ENCODE measurements around the gene COG5. TPM values are rescaled to one million over a fixed set of nuclear protein-coding genes. Genes with fewer than 3 reads are reported as not detected.

The COG5 gene
- total and polyA plus RNA-seq, 9 of the 15 experiments (the other 6 are each of a cell fraction or from before 2014, with no cell fraction given): 15.3 to 75.1 (median 56.4) TPM

GRCh38 chr7:107318523-107319160, 245.1 kb downstream of the COG5 start (continued):
- TF ChIP-seq, protein P1, sequence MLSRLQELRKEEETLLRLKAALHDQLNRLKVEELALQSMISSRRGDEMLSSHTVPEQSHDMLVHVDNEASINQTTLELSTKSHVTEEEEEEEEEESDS (CRISPR knock-in tag; IDR thresholded peaks at IDR 0.05): peak; percentile 64; the same call in 1 of the 2 replicates
- TF ChIP-seq ZC3H8 (IDR thresholded peaks at IDR 0.05) (no peak), HLTF (IDR thresholded peaks at IDR 0.05) (peak; percentile 64; the same call in 1 of the 2 replicates), MCM3 (IDR thresholded peaks at IDR 0.05) (no peak), ARHGAP35 (IDR thresholded peaks at IDR 0.05; ENCODE audit: partially characterized antibody) (no peak), FIP1L1 (IDR thresholded peaks at IDR 0.05; ENCODE audit: low read depth, low read length, poor library complexity, severe bottlenecking) (no peak), CEBPG (CRISPR knock-in tag; IDR thresholded peaks at IDR 0.05) (no peak), CEBPG (tag; conservative IDR thresholded peaks at IDR 0.05 in 1 of 2, IDR thresholded peaks at IDR 0.05 in 1 of 2) (no peak), GTF2A2 (tag; IDR thresholded peaks at IDR 0.05) (peak; percentile 92), PTRF (tag; IDR thresholded peaks at IDR 0.05) (peak; percentile 95), USF1 (CRISPR knock-in tag; IDR thresholded peaks at IDR 0.05) (no peak), EHMT2 (IDR thresholded peaks at IDR 0.05) (no peak; the same call in 1 of the 2 replicates), ZNF277 (CRISPR knock-in tag; IDR thresholded peaks at IDR 0.05; ENCODE audit: borderline replicate concordance) (no peak), RAD51 (IDR thresholded peaks at IDR 0.05; ENCODE audit: borderline replicate concordance, low read depth) (peak; percentile 40; the same call in 1 of the 2 replicates), RBBP5 (IDR thresholded peaks at IDR 0.05; ENCODE audit: borderline replicate concordance, insufficient read depth, low read length, poor library complexity, severe bottlenecking) (no peak), RNF2 (IDR thresholded peaks at IDR 0.05) (peak; percentile 33; the same call in 1 of the 2 replicates), JUN (IDR thresholded peaks at IDR 0.05; ENCODE audit: borderline replicate concordance, low read depth, low read length) (peak; percentile 95), JUN (CRISPR knock-in tag; IDR thresholded peaks at IDR 0.05; ENCODE audit: borderline replicate concordance) (no peak), RBM14 (IDR thresholded peaks at IDR 0.05; ENCODE audit: borderline replicate concordance, insufficient read depth, low read depth, low read length) (no peak), ZNF280B (CRISPR knock-in tag; IDR thresholded peaks at IDR 0.05) (no peak), STAT5A (IDR thresholded peaks at IDR 0.05; ENCODE audit: borderline replicate concordance, low read length) (peak; percentile 60)
- TF ChIP-seq, protein P2, sequence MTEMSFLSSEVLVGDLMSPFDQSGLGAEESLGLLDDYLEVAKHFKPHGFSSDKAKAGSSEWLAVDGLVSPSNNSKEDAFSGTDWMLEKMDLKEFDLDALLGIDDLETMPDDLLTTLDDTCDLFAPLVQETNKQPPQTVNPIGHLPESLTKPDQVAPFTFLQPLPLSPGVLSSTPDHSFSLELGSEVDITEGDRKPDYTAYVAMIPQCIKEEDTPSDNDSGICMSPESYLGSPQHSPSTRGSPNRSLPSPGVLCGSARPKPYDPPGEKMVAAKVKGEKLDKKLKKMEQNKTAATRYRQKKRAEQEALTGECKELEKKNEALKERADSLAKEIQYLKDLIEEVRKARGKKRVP (CRISPR knock-in tag; IDR thresholded peaks at IDR 0.05): 0 out of 2 replicates have a peak, but pooled peaks have one; percentile 27
